Ovary (tissue), 9 donors: Measurements from ENCODE around the gene SELENOT. TPM values are rescaled to one million over a fixed set of nuclear protein-coding genes. Genes with fewer than 3 reads are reported as not detected.

Experiments used
- DNase-seq, 5 donors: peaks; one replicate each; pipeline ENCODE4 v3.0.0-alpha.2; 2019 to 2020
- H3K27ac ChIP-seq, 2 donors: fragments of 200-600 bp; one replicate each; pipeline versions ENCODE4 v1.5.1 to v1.8.0; 2019 to 2022
- H3K27me3 ChIP-seq: fragments of 200-600 bp; one replicate; pipeline ENCODE4 v1.8.0; 2022
- H3K36me3 ChIP-seq: fragments of 200-600 bp; sonication (generic); one replicate; pipeline ENCODE4 v1.5.1; 2019
- H3K4me1 ChIP-seq: one replicate; pipeline ENCODE4 v1.8.1; 2013; ENCODE audit warnings: mild to moderate bottlenecking, moderate library complexity; ENCODE audit not compliant: insufficient read depth
- H3K4me3 ChIP-seq: fragments of 200-600 bp; sonication (generic); one replicate; pipeline ENCODE4 v1.5.1; 2017
- H3K9me3 ChIP-seq, 2 donors: fragments of 200-600 bp in 1 of 2; sonication (generic) in 1 of 2; one replicate each; pipeline versions ENCODE4 v1.5.1 to v1.8.1; 2013 to 2019; ENCODE audit warnings: mild to moderate bottlenecking in 1 of 2, moderate library complexity in 1 of 2
- EP300 ChIP-seq: sonication (generic); formaldehyde crosslinking; IDR thresholded peaks from one replicate; pipeline ENCODE4 v1.6.1; 2017; ENCODE audit warnings: antibody characterized with exemption
- POLR2A ChIP-seq: fragments of 450-650 bp; IDR thresholded peaks from one replicate; pipeline ENCODE4 v1.6.1; 2017; ENCODE audit warnings: antibody characterized with exemption, mild to moderate bottlenecking, moderate library complexity
- WGBS, 3 donors: extraction: QIAGEN DNeasy Blood & Tissue Kit in 1 of 3; methylation state at CpG; one replicate each; pipeline versions ENCODE4 v1.1.5 to v1.1.7; 2013 to 2017; 5-methylcytosine and 5-hydroxymethylcytosine counted together
- intact Hi-C, 4 donors: fragments of 100-400 bp; cut with DNase I; formaldehyde crosslinking; loops; one replicate each; pipeline versions ENCODE4 v1.11.0 to v1.15.1; 2022 to 2023
- polyA plus RNA-seq, 2 donors: library from polyadenylated mRNA; stranded (reverse); fragments of 200-250 nt in 1 of 2; fragments of 350-450 nt in 1 of 2; fragmentation: Illumina TruSeq in 1 of 2; extraction: RNeasy Lipid Tissue Mini Kit (QIAGEN cat#74804) in 1 of 2; gene quantifications; one replicate each; pipeline ENCODE4 v1.2.3, GENCODE V29; 2013 to 2014
- total RNA-seq, 7 donors: library from RNA; depleted of rRNA in 2 of 7; stranded (reverse); fragments of >200 nt in 2 of 7; fragmentation: NEBNext Ultra II Directional in 3 of 7; extraction: Animal tissue kit (Norgen Biotek cat#: 25700) in 3 of 7; gene quantifications; one replicate each; pipeline versions ENCODE4 v1.1.0 to v1.2.4, GENCODE V29; 2016 to 2023
- TF ChIP-seq, protein P1 (sequence below), 3 donors: fragments of 450-650 bp in 2 of 3; fragments of 200-600 bp in 1 of 3; IDR thresholded peaks; one replicate each; pipeline versions ENCODE4 v1.5.1 to v1.8.0; 2016 to 2022; ENCODE audit warnings: antibody characterized with exemption in 3 of 3, mild to moderate bottlenecking in 1 of 3
- donor health status: DM: no; HTN: no; CAD: no; lungs with moderate emphysema.
- donor health status: DM: no; HTN: no; CAD: no.
- donor health status: Bipolar disorder and iron deficiency.
- donor health status: DM: yes; HTN: yes; CAD: no.
- donor health status: DM: no; HTN: no; CAD: no.
- donor health status: DM: yes; HTN: yes; CAD: no.

The SELENOT gene
- total and polyA plus RNA-seq, 9 donors, result 43.4 to 98.1 (median 69.1) TPM

- intact Hi-C loops, result loop anchor here in 1 of 4 donors (10.0 kb wide), 1 partner anchor 65 kb away; the partner anchor contains the start of genes EIF2A and SERP1
- TF ChIP-seq, protein P1, sequence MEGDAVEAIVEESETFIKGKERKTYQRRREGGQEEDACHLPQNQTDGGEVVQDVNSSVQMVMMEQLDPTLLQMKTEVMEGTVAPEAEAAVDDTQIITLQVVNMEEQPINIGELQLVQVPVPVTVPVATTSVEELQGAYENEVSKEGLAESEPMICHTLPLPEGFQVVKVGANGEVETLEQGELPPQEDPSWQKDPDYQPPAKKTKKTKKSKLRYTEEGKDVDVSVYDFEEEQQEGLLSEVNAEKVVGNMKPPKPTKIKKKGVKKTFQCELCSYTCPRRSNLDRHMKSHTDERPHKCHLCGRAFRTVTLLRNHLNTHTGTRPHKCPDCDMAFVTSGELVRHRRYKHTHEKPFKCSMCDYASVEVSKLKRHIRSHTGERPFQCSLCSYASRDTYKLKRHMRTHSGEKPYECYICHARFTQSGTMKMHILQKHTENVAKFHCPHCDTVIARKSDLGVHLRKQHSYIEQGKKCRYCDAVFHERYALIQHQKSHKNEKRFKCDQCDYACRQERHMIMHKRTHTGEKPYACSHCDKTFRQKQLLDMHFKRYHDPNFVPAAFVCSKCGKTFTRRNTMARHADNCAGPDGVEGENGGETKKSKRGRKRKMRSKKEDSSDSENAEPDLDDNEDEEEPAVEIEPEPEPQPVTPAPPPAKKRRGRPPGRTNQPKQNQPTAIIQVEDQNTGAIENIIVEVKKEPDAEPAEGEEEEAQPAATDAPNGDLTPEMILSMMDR (IDR thresholded peaks at IDR 0.05), result no peak
- TF ChIP-seq EP300 (no peak), POLR2A (no peak)
- DNase-seq, result no peak
- no peaks in the 10 kb centered on the region for H3K9me3 ChIP-seq
- H3K4me3 ChIP-seq, result no peak overlapping the region
- H3K27ac ChIP-seq, result no peak overlapping the region
- H3K4me1 ChIP-seq, result peaks cover 9% of the 10 kb centered on the region
- WGBS, 3 donors, result 0 to 2% (median 1%) methylated on average over 1 of the region's 1 CpG
- H3K36me3 ChIP-seq, result no peaks in the 10 kb centered on the region
- no peaks in the 10 kb centered on the region for H3K27me3 ChIP-seq
These were observed 6.9 kb downstream of the SELENOT start for GRCh38 chr3:150609988-150610387.

DNA sequence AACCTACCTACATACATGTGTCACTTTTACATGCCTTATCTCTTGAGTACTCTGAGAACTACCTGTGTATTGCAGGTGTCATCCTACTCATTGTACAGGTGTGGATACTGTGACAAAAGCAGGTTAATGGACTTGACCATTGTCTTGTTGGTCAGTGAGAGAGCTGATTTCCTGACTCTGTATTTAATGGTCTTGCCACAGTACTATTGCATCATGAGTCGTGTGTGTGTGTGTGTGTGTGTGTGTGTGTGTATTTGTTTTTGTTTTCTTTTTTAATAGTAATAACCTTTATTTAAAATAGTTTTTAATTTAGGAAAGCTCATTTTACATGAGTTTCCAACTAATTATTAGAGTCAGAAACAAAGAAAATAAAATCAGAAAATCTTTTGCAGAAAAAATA, 7.7 kb downstream of the SELENOT start:
- TF ChIP-seq EP300, result no peak
- TF ChIP-seq POLR2A, result no peak
- TF ChIP-seq, protein P1 (IDR thresholded peaks at IDR 0.05), result no peak
- Histone ChIP-seq H3K9me3 (no peaks in the 10 kb centered on the region), H3K36me3 (no peaks in the 10 kb centered on the region), H3K27me3 (no peaks in the 10 kb centered on the region), H3K4me3 (no peak overlapping the region), H3K27ac (no peak overlapping the region), H3K4me1 (peaks cover 9% of the 10 kb centered on the region)
- intact Hi-C loops, result no loop called here
- 35 to 78% (median 68%) methylated on average over 1 of the region's 1 CpG for WGBS, 3 donors
- no peak for DNase-seq

- Histone ChIP-seq H3K27me3 (no peaks in the 10 kb centered on the region), H3K4me3 (no peak overlapping the region), H3K9me3 (no peaks in the 10 kb centered on the region), H3K27ac (no peak overlapping the region), H3K36me3 (no peaks in the 10 kb centered on the region), H3K4me1 (peaks cover 6% of the 10 kb centered on the region)
- peak in 1 of 5 donors; percentile 33 for DNase-seq
- TF ChIP-seq EP300, result no peak
- TF ChIP-seq, protein P1 (IDR thresholded peaks at IDR 0.05), result no peak
- TF ChIP-seq POLR2A, result no peak
- 97 to 98% (median 97%) methylated on average over 34 of the region's 34 CpGs for WGBS, 3 donors
- intact Hi-C loops, result no loop called here
These were observed 8.5 kb downstream of the SELENOT start for GRCh38 chr3:150611666-150612065.

GRCh38 chr3:150612494-150612893, 9.4 kb downstream of the SELENOT start:
- no peaks in the 10 kb centered on the region for H3K36me3 ChIP-seq
- H3K27me3 ChIP-seq, result no peaks in the 10 kb centered on the region
- H3K9me3 ChIP-seq, result no peaks in the 10 kb centered on the region
- DNase-seq, result no peak
- peaks cover 6% of the 10 kb centered on the region for H3K4me1 ChIP-seq
- no peak overlapping the region for H3K4me3 ChIP-seq
- no peak for TF ChIP-seq EP300
- TF ChIP-seq POLR2A, result no peak
- 63 to 90% (median 73%) methylated on average over 1 of the region's 1 CpG for WGBS, 3 donors
- H3K27ac ChIP-seq, result no peak overlapping the region
- intact Hi-C loops, result no loop called here

GRCh38 chr3:150613034-150613433, 9.9 kb downstream of the SELENOT start:
- 94 to 97% (median 96%) methylated on average over 2 of the region's 2 CpGs for whole genome bisulfite sequencing, 3 donors
- Histone ChIP-seq H3K27me3 (no peaks in the 10 kb centered on the region), H3K4me3 (no peak overlapping the region), H3K27ac (no peak overlapping the region), H3K9me3 (no peaks in the 10 kb centered on the region), H3K4me1 (peaks cover 6% of the 10 kb centered on the region), H3K36me3 (no peaks in the 10 kb centered on the region)
- TF ChIP-seq, protein P1 (IDR thresholded peaks at IDR 0.05), result no peak
- TF ChIP-seq POLR2A, result no peak
- no peak for TF ChIP-seq EP300
- intact Hi-C loops, result no loop called here
- DNase-seq, result no peak
